GM19463 (cell line): ENCODE measurements around the gene TBC1D22A.
"Not testable (repeated sequence)": the region's sequence is repeated elsewhere in the genome, so short reads cannot be mapped to it uniquely, and the experiment has no call there.

Experiments used
- ATAC-seq: cut with Tn5 transposase; IDR thresholded peaks from one replicate; pipeline ENCODE4 v1.9.1; 2021; ENCODE audit warnings: mild to moderate bottlenecking, moderate library complexity; ENCODE audit not compliant: unreplicated experiment

Gene TBC1D22A

GRCh38 chr22:47170511-47171440 is 408.3 kb downstream of the TBC1D22A start:
- ATAC-seq = not testable (repeated sequence)

GRCh38 chr22:47171441-47172221 is 409.2 kb downstream of the TBC1D22A start:
- no peak for ATAC-seq

- no peak for ATAC-seq
These were observed 410.5 kb downstream of the TBC1D22A start for GRCh38 chr22:47172771-47173534.

- ATAC-seq = no peak
These were observed 411.1 kb downstream of the TBC1D22A start for GRCh38 chr22:47173535-47174021.

- ATAC-seq = no peak
These were observed 411.6 kb downstream of the TBC1D22A start for GRCh38 chr22:47174096-47174495.

- ATAC-seq = no peak
These were observed 412.2 kb downstream of the TBC1D22A start for GRCh38 chr22:47174671-47175112.

- no peak for ATAC-seq
These were observed 412.9 kb downstream of the TBC1D22A start for GRCh38 chr22:47175151-47176025.

- ATAC-seq = no peak
These were observed 413.6 kb downstream of the TBC1D22A start for GRCh38 chr22:47176026-47176389.

GRCh38 chr22:47176573-47177333 is 414.3 kb downstream of the TBC1D22A start:
- ATAC-seq = no peak

- no peak for ATAC-seq
These were observed 414.9 kb downstream of the TBC1D22A start for GRCh38 chr22:47177334-47177815.

- no peak for ATAC-seq
These were observed 415.9 kb downstream of the TBC1D22A start for GRCh38 chr22:47178339-47178738.

GRCh38 chr22:47180796-47181195 is 418.3 kb downstream of the TBC1D22A start:
- no peak for ATAC-seq

GRCh38 chr22:47187176-47187957 is 424.9 kb downstream of the TBC1D22A start:
- no peak for ATAC-seq

- no peak for ATAC-seq
These were observed 426.0 kb downstream of the TBC1D22A start for GRCh38 chr22:47188261-47189055.

- no peak for ATAC-seq
These were observed 426.8 kb downstream of the TBC1D22A start for GRCh38 chr22:47189056-47189916.

GRCh38 chr22:47190276-47190956 is 428.0 kb downstream of the TBC1D22A start:
- ATAC-seq = no peak
